SW 1271 (cell line): ENCODE results near the gene NEK11.
"Not testable (repeated sequence)": the region's sequence is repeated elsewhere in the genome, so short reads cannot be mapped to it uniquely, and the experiment has no call there.

Experiments used
- DNase-seq, 2 experiments: peaks; one replicate each; lab custom pipeline; 2025; lab: John Stamatoyannopoulos, UW

Gene NEK11

GRCh38 chr3:131042271-131042985 lies 15.8 kb downstream of the NEK11 start:
- not testable (repeated sequence) for DNase-seq

DNA sequence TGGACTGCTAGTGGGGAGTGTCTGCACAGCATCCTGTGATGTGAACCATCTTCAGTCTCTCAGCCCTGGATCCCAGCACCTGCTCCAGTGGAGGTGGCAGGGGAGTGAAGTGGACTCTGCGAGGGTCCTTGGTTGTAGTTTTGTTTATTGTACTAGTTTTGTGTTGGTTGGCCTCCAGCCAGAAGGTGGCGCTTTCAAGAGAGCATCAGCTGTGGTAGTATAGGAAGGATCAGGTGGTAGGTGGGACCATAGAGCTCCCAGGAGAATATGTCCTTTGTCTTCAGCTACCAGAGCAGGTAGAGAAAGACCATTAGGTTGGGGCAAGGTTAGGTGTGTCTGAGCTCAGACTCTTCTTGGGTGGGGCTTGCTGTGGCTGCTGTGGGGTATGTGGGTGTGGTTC lies 20.9 kb downstream of the NEK11 start:
- peak in 1 of 2 experiments; percentile 8 for DNase-seq

DNA sequence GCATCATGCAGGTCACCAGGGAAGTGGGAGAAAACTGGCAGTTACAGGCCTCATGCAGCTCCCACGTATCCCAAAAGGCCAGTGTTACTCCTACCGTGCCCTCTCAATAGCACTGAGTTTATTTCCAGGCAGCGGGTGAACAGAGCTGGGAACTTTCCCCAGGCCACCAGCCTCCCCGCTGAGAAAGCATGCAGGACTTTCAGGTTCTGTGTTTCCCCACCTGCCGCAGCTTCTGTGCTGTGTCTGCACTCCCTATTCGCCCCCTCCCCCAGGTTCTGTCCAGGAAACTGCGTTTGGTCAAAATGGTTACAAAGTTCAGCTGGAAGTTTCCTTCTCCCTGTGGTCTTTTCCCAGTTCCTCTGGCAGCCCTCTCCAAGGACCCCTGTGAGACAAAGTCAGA lies 21.4 kb downstream of the NEK11 start:
- no peak for DNase-seq

DNA sequence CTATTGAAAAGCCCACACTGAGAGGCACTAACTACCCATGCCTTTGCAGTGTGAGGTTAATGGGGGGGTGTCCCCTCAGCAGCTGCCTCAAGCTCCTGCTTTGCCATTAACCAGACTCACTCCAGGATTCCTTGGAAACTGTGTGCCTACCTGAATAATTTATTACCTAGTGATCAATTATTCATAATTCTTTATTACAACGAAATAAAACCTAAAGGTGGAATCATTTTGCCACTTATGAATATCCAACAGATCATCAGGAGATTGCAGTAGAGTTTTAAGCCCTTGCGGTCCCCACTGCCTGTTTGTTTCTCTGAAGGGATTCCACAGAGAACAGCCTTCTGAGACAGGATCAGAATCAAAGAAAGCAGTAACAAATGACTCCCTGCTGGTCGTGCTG lies 23.3 kb downstream of the NEK11 start:
- DNase-seq: no peak

GRCh38 chr3:131053043-131053859 lies 26.6 kb downstream of the NEK11 start:
- DNase-seq: peak in 1 of 2 experiments; percentile 6

DNA sequence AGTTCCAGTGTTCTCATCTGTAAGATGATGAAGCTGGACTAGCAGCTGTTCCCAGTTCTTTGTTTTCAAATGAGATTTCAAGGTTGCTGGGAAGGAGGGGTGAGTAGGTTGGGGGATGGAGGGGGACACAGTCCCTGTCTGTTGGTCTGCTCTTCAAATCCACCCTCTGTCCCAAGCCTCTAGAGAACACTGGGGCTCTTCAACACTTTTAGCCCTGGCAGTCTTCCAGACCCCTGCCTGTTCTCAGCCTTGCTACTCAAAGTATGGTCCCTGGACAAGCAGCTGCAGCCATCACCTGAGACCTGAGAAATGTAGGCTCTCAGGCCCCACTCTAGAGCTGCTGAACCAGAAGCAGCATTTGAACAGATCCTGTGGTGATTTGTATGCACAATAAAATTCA lies 41.3 kb downstream of the NEK11 start:
- no peak for DNase-seq

- no peak for DNase-seq
Measured at GRCh38 chr3:131072099-131072559, 45.5 kb downstream of the NEK11 start.

DNA sequence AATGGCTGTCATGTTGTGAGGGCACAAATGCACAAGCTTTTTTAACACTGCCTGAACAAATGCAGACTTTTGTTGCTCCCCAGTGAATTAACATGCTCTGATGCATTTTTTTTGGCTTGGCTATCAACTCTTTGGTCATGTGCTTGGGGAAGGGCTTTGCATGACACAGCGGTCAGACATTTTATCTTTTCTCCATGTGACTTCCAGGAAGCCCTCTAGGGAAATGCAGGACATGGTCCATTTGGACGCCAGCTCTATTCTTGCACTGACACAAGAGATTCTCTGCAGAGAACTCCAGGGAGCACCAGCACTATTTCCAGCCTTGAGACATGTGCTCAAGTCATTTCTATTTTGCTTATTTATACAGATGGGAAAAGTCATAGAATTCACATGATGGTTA lies 46.2 kb downstream of the NEK11 start:
- no peak for DNase-seq

DNA sequence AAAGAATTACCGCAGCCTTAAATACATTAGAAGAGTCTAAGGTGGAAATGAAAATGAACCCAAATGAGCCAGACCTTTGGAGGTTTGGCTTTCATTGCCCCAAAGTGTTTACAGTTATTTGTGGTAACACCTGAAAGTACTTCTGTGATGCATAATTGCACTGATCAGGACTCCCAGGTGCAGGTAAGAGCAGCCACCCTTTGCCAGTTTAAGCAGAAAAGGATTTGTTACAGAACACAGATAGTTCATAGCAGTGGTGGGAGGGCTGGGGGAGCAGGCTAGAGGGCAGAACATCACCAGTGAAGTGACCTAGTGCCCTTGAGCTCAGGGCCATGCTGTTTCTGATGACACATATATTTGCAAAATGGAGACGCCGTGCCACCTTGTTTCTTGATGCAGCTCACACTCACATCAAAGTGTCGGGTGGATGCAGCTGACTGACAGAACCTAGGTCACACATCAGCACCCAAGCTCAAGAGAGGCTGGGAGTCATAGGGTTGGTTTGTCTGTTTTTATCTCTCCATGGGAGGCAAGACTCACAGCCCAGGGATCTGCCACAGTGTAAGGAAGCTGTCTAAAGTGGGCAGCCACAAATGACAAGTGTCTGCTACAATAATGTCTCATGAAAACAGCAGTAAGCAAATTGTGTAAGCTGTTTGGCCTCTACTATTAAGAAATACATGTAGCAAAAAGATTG lies 49.1 kb downstream of the NEK11 start:
- DNase-seq: no peak

DNA sequence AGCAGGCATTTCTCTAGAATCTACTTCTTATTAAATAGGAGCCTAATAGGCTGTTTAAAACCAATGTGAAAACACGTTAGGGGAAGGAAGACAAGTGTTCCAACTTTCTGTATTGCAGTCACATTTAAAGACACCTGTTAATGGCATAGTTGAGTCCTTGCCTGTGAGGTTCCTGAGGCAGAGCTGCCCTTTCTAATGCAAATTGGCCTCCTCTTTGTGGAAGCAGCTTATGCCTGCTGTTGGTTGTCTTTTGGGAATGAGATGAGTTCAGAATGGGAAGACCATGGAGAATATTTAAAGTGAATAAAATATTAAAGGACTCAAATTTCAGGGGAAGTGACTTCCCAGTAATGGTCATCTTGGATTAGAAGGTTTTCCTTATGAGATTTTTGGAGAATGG lies 51.2 kb downstream of the NEK11 start:
- DNase-seq: no peak

- DNase-seq: no peak
Measured at GRCh38 chr3:131079086-131079485, 52.4 kb downstream of the NEK11 start.

DNA sequence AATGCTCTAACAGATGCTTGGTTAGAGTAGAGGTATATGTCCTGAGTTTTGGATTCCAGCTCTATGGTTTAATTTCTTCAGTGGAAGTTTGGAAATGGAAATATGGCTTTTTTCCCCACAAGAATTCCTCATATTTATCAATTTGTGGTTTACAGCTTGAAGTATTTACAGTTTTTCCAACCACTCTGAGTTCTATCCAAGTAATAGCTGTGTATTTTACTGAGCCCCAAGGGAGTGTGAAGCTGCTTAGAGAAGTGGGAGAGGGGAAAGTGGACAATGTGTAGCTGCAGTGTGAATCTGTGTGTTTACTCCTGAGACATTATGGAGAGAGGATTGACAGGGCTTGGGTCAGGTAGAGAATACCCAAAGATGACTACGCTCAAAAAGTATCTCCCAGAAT lies 54.5 kb downstream of the NEK11 start:
- no peak for DNase-seq

DNA sequence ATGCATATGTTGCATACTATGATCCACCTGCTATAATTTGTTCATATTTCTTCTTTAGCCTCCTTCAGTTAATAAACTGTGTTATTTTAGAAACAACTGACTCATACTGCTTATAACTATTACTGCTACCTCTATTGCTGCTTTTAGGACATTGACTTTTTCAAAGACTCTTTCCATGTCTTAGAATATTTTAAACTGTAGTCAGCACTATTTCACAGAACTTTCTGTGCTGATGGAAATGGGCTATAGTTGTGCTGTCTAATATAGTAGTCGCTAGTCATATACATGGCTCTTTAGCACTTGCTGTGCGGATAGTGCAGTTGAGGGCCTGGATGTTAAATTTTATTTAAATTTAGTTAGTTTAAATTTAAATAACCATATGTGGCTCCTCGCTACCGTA lies 55.6 kb downstream of the NEK11 start:
- DNase-seq: no peak

- no peak for DNase-seq
Measured at GRCh38 chr3:131082871-131083863, 56.5 kb downstream of the NEK11 start.

DNA sequence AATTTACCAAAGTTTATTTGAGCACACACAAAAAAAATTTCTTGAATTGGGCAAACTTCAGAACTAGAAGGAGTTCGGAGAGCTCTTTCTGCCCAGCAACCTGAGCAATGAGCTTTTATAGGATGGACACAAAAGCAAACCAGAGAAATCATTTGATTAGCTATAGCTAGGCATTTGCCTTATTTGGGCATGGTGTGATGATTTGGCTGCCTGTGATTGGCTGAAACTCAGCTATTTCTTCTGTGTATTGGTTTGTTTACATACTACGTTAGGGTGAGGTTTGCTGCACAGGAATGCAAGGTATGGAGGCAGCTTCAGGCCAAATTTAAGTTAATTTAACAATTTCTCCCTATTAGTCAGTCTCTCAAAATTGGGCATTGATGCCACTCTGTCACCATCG lies 65.1 kb downstream of the NEK11 start:
- DNase-seq: no peak

- no peak for DNase-seq
Measured at GRCh38 chr3:131107637-131108433, 81.2 kb downstream of the NEK11 start.

DNA sequence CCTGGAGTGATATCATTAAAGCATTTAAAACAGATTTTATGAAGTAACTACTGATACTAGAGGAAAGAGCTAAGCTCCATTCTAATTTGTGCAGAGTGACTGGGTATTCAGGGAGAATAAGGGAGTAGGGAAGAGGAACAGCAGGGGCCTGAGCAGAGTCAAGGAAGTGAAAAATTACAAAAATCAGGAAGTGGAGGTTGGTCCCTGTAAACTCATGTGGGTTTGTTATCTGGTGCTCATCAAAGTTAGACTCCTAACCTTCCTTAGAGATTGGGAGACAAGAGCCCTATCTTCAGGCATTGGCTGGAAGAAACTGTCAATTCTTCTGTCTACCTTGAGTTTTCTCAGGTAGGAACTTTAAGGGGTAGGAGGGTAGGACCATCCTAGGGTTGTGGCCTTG lies 82.5 kb downstream of the NEK11 start:
- no peak for DNase-seq

- DNase-seq: peak; percentile 24 to 67
Measured at GRCh38 chr3:131110087-131110486, 83.4 kb downstream of the NEK11 start.

DNA sequence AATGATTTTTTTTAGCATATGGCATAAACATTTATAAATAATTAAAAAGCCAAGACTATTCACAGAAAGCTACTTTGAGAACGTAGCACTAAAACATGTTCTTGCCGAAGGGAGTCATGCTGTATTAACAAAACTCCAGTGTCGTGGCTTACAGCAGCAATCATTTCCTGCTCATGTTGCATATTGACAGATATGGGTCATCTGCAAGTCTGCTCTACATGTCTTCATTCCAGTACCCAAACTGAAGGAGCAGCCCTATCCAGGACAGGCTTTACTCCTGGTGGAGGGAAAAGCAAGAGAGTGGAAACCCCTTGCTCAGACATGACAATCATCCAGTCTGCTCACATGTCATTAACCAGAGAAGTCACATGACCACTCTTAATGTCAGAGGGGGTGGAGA lies 87.6 kb downstream of the NEK11 start:
- no peak for DNase-seq

- no peak for DNase-seq
Measured at GRCh38 chr3:131125684-131126083, 99.0 kb downstream of the NEK11 start.

GRCh38 chr3:131140891-131141290 lies 114.2 kb downstream of the NEK11 start:
- no peak for DNase-seq
